ENCODE data around the gene SLC9A9.
A peak's percentile ranks its signal among the peaks of the same experiment; 100 is the strongest.

Gene SLC9A9

GRCh38 chr3:143685491-143685890, 162.8 kb downstream of the SLC9A9 start:
- TF ChIP-seq CTCF (IDR thresholded peaks at IDR 0.05; ENCODE audit: low read depth, low read length): no peak
- no peaks in the 10 kb centered on the region for H3K27me3 ChIP-seq
- no peaks in the 10 kb centered on the region for H3K9me3 ChIP-seq
- H3K4me3 ChIP-seq (ENCODE audit: low read depth, low read length): no peak overlapping the region
- no peak for DNase-seq
- no peaks in the 10 kb centered on the region for H3K4me1 ChIP-seq
- H3K36me3 ChIP-seq: no peaks in the 10 kb centered on the region

GRCh38 chr3:143677430-143677829, 170.8 kb downstream of the SLC9A9 start:
- Histone ChIP-seq H3K9me3 (no peaks in the 10 kb centered on the region), H3K4me1 (peaks cover 25% of the 10 kb centered on the region), H3K4me3 (ENCODE audit: low read depth, low read length) (no peak overlapping the region), H3K36me3 (no peaks in the 10 kb centered on the region), H3K27me3 (no peaks in the 10 kb centered on the region)
- TF ChIP-seq CTCF (IDR thresholded peaks at IDR 0.05; ENCODE audit: low read depth, low read length): no peak
- DNase-seq: no peak

- H3K9me3 ChIP-seq: no peaks in the 10 kb centered on the region
- DNase-seq: no peak
- no peaks in the 10 kb centered on the region for H3K36me3 ChIP-seq
- no peaks in the 10 kb centered on the region for H3K27me3 ChIP-seq
- no peak for TF ChIP-seq CTCF (IDR thresholded peaks at IDR 0.05; ENCODE audit: low read depth, low read length)
- H3K4me1 ChIP-seq: peaks cover 27% of the 10 kb centered on the region
- H3K4me3 ChIP-seq (ENCODE audit: low read depth, low read length): no peak overlapping the region
Observed at GRCh38 chr3:143676747-143677146, 171.5 kb downstream of the SLC9A9 start.

GRCh38 chr3:143676021-143676420, 172.2 kb downstream of the SLC9A9 start:
- Histone ChIP-seq H3K4me3 (ENCODE audit: low read depth, low read length) (no peak overlapping the region), H3K27me3 (no peaks in the 10 kb centered on the region), H3K36me3 (no peaks in the 10 kb centered on the region), H3K4me1 (peaks cover 27% of the 10 kb centered on the region), H3K9me3 (no peaks in the 10 kb centered on the region)
- no peak for TF ChIP-seq CTCF (IDR thresholded peaks at IDR 0.05; ENCODE audit: low read depth, low read length)
- no peak for DNase-seq

- DNase-seq: peak; percentile 74
- TF ChIP-seq CTCF (IDR thresholded peaks at IDR 0.05; ENCODE audit: low read depth, low read length): peak; percentile 93
- Histone ChIP-seq H3K4me3 (ENCODE audit: low read depth, low read length) (no peak overlapping the region), H3K27me3 (no peaks in the 10 kb centered on the region), H3K36me3 (no peaks in the 10 kb centered on the region), H3K9me3 (no peaks in the 10 kb centered on the region), H3K4me1 (peaks cover 27% of the 10 kb centered on the region)
Observed at GRCh38 chr3:143674100-143674968, 173.9 kb downstream of the SLC9A9 start.

GRCh38 chr3:143672396-143673165, 175.7 kb downstream of the SLC9A9 start:
- no peak overlapping the region for H3K4me3 ChIP-seq (ENCODE audit: low read depth, low read length)
- DNase-seq: no peak
- H3K4me1 ChIP-seq: peaks cover 27% of the 10 kb centered on the region
- H3K9me3 ChIP-seq: no peaks in the 10 kb centered on the region
- no peaks in the 10 kb centered on the region for H3K36me3 ChIP-seq
- TF ChIP-seq CTCF (IDR thresholded peaks at IDR 0.05; ENCODE audit: low read depth, low read length): no peak
- H3K27me3 ChIP-seq: no peaks in the 10 kb centered on the region

All from BE2C (cell line).